IMR-90 (cell line): ENCODE measurements around the gene IER5L. TPM values are rescaled to one million over a fixed set of nuclear protein-coding genes. Genes with fewer than 3 reads are reported as not detected.

Experiments used
- ATAC-seq: fragments of 200-7000 bp; cut with Tn5 transposase; 2 replicates; pipeline ENCODE4 v1.9.1; 2020; ENCODE audit warnings: low read depth, mild to moderate bottlenecking, moderate library complexity
- BruUV-seq: library from RNA; stranded (reverse); fragments of 400-500 nt; replicated peaks from 2 replicates; lab custom pipeline; 2021; lab: Mats Ljungman, UMichigan
- CTCF ChIA-PET: fragments of 300-600 bp; formaldehyde crosslinking; extraction: SDS; loops from one replicate; lab custom pipeline; 2021; ENCODE audit warnings: antibody characterized with exemption; lab: Yijun Ruan, JAX
- POLR2A ChIA-PET: fragments of 300-600 bp; sonication (Branson Sonifier 250); formaldehyde crosslinking; loops from one replicate; lab custom pipeline; 2022; ENCODE audit warnings: antibody characterized with exemption; ENCODE audit not compliant: unreplicated experiment; lab: Charles Lee
- DNase-seq: peaks from one replicate; pipeline ENCODE4 v3.0.0; 2013
- H2AFZ ChIP-seq: replicated peaks from 2 replicates; pipeline ENCODE3; 2013; ENCODE audit warnings: low read length, mild to moderate bottlenecking; ENCODE audit not compliant: poor library complexity
- H2AK5ac ChIP-seq: 2 replicates; pipeline ENCODE4 v1.6.1; 2013; ENCODE audit warnings: low read depth, low read length, inconsistent platforms
- H2AK9ac ChIP-seq: replicated peaks from 2 replicates; pipeline ENCODE3; 2013; ENCODE audit warnings: mild to moderate bottlenecking, low read depth, low read length, moderate library complexity; ENCODE audit not compliant: poor library complexity
- H2BK120ac ChIP-seq: 2 replicates; pipeline ENCODE4 v1.6.1; 2013; ENCODE audit warnings: low read depth, low read length, inconsistent platforms
- H2BK15ac ChIP-seq: 3 replicates; pipeline ENCODE4 v1.6.1; 2013; ENCODE audit warnings: low read depth, low read length, inconsistent platforms
- H2BK20ac ChIP-seq: 2 replicates; pipeline ENCODE4 v1.6.1; 2013; ENCODE audit warnings: low read depth, mild to moderate bottlenecking, inconsistent platforms, low read length, moderate library complexity
- H2BK5ac ChIP-seq: 2 replicates; pipeline ENCODE4 v1.6.1; 2013; ENCODE audit warnings: mild to moderate bottlenecking, low read depth, low read length, inconsistent platforms; ENCODE audit not compliant: poor library complexity, severe bottlenecking
- H3K14ac ChIP-seq: replicated peaks from 2 replicates; pipeline ENCODE4 v1.6.1; 2013; ENCODE audit warnings: low read depth, low read length, inconsistent platforms
- H3K18ac ChIP-seq: 2 replicates; pipeline ENCODE4 v1.6.1; 2013; ENCODE audit warnings: low read depth, low read length, control low read depth
- H3K23ac ChIP-seq: 2 replicates; pipeline ENCODE4 v1.6.1; 2013; ENCODE audit warnings: low read depth, low read length, inconsistent platforms
- H3K27ac ChIP-seq: 2 replicates; pipeline ENCODE4 v1.5.1; 2013; ENCODE audit warnings: mild to moderate bottlenecking, control low read depth, low read length; ENCODE audit not compliant: insufficient read depth
- H3K27me3 ChIP-seq: 2 replicates; pipeline ENCODE4 v1.6.1; 2013; ENCODE audit warnings: low read length; ENCODE audit not compliant: control insufficient read depth, insufficient read depth
- H3K36me3 ChIP-seq: 2 replicates; pipeline ENCODE4 v1.6.1; 2013; ENCODE audit warnings: low read length, mixed read lengths; ENCODE audit not compliant: control insufficient read depth, insufficient read depth
- H3K4ac ChIP-seq: 2 replicates; pipeline ENCODE4 v1.6.1; 2013; ENCODE audit warnings: low read depth, low read length, inconsistent platforms
- H3K4me1 ChIP-seq: 2 replicates; pipeline ENCODE4 v1.6.1; 2013; ENCODE audit warnings: low read length, mixed read lengths; ENCODE audit not compliant: control insufficient read depth, insufficient read depth
- H3K4me2 ChIP-seq: 2 replicates; pipeline ENCODE4 v1.6.1; 2013; ENCODE audit warnings: low read depth, mild to moderate bottlenecking, control low read depth, low read length, moderate library complexity
- H3K4me3 ChIP-seq: 2 replicates; pipeline ENCODE4 v1.5.1; 2013; ENCODE audit warnings: low read depth, mild to moderate bottlenecking, control low read depth, low read length, moderate library complexity; ENCODE audit not compliant: insufficient read depth
- H3K56ac ChIP-seq: 2 replicates; pipeline ENCODE4 v1.6.1; 2013; ENCODE audit warnings: low read length, inconsistent platforms; ENCODE audit not compliant: insufficient read depth; ENCODE audit errors: extremely low read depth
- H3K79me1 ChIP-seq, 2 experiments: 2 replicates each; pipeline ENCODE4 v1.6.1; 2013; ENCODE audit warnings: low read length in 2 of 2, inconsistent platforms in 1 of 2, low read depth in 1 of 2
- H3K9ac ChIP-seq: 2 replicates; pipeline ENCODE4 v1.6.1; 2013; ENCODE audit warnings: low read depth, low read length, control low read depth
- H3K9me1 ChIP-seq: 2 replicates; pipeline ENCODE4 v1.6.1; 2013; ENCODE audit warnings: low read length, inconsistent platforms; ENCODE audit not compliant: insufficient read depth
- H3K9me3 ChIP-seq: 2 replicates; pipeline ENCODE4 v1.6.1; 2013; ENCODE audit warnings: low read length; ENCODE audit not compliant: control insufficient read depth, insufficient read depth
- H4K20me1 ChIP-seq: 2 replicates; pipeline ENCODE4 v1.6.1; 2013; ENCODE audit warnings: low read length, inconsistent platforms; ENCODE audit not compliant: insufficient read depth
- H4K5ac ChIP-seq: 2 replicates; pipeline ENCODE4 v1.6.1; 2013; ENCODE audit warnings: mild to moderate bottlenecking, low read depth, low read length, control low read depth
- H4K8ac ChIP-seq, 2 experiments: 2 replicates each; pipeline ENCODE4 v1.6.1; 2013; ENCODE audit warnings: low read depth in 2 of 2, low read length in 2 of 2, control low read depth in 1 of 2, inconsistent platforms in 1 of 2
- H4K91ac ChIP-seq: 2 replicates; pipeline ENCODE4 v1.6.1; 2013; ENCODE audit warnings: low read depth, low read length, inconsistent platforms; ENCODE audit not compliant: insufficient read depth
- BHLHE40 ChIP-seq: fragments of 150-350 bp; IDR thresholded peaks from 2 replicates; pipeline ENCODE4 v1.6.1; 2016; ENCODE audit warnings: mild to moderate bottlenecking, low read depth, low read length
- CEBPB ChIP-seq: IDR thresholded peaks from 2 replicates; pipeline ENCODE4 v1.6.1; 2012; ENCODE audit warnings: low read depth, low read length, improper control_type of control experiment
- CHD1 ChIP-seq: IDR thresholded peaks from 2 replicates; pipeline ENCODE4 v1.6.1; 2012; ENCODE audit warnings: low read depth, low read length, improper control_type of control experiment
- FOS ChIP-seq: fragments of 150-350 bp; IDR thresholded peaks from 2 replicates; pipeline ENCODE4 v1.6.1; 2016; ENCODE audit warnings: low read depth, low read length
- MAFK ChIP-seq: IDR thresholded peaks from 2 replicates; pipeline ENCODE4 v1.6.1; 2012; ENCODE audit warnings: low read depth, low read length, improper control_type of control experiment
- MAZ ChIP-seq: IDR thresholded peaks from 2 replicates; pipeline ENCODE4 v1.6.1; 2012; ENCODE audit warnings: low read depth, mild to moderate bottlenecking, low read length, improper control_type of control experiment, moderate library complexity, borderline replicate concordance
- MXI1 ChIP-seq: IDR thresholded peaks from 2 replicates; pipeline ENCODE4 v1.6.1; 2012; ENCODE audit warnings: low read depth, mild to moderate bottlenecking, low read length, moderate library complexity, borderline replicate concordance
- NFE2L2 ChIP-seq: fragments of 150-350 bp; IDR thresholded peaks from 2 replicates; pipeline ENCODE4 v1.6.1; 2016; ENCODE audit warnings: low read depth, mild to moderate bottlenecking, low read length
- RAD21 ChIP-seq: IDR thresholded peaks from 2 replicates; pipeline ENCODE4 v1.6.1; 2012; ENCODE audit warnings: low read length, improper control_type of control experiment
- USF2 ChIP-seq: fragments of 150-350 bp; IDR thresholded peaks from 2 replicates; pipeline ENCODE4 v1.6.1; 2017; ENCODE audit warnings: mild to moderate bottlenecking, antibody characterized with exemption, low read length, low read depth
- WGBS, 2 experiments: methylation state at CpG; one replicate each; pipeline versions ENCODE4 v1.1.5 to v1.1.7; 2013; ENCODE audit warnings: missing lambda C conversion rate in 2 of 2; ENCODE audit not compliant: insufficient read length in 1 of 2; ENCODE audit errors: extremely low coverage in 2 of 2; 5-methylcytosine and 5-hydroxymethylcytosine counted together
- dilution Hi-C: fragments of 300-500 bp; cut with HindIII; formaldehyde crosslinking; loops from one replicate; pipeline ENCODE4 v1.14.3; 2018; ENCODE audit warnings: low sequenced_read_pairs; ENCODE audit not compliant: unreplicated experiment
- in situ Hi-C: fragments of 300-500 bp; cut with MboI; formaldehyde crosslinking; loops from 3 replicates; pipeline ENCODE4 v1.14.3; 2019; ENCODE audit warnings: low sequenced_read_pairs, inconsistent platforms, mixed read lengths
- intact Hi-C: fragments of 100-400 bp; cut with micrococcal nuclease; formaldehyde crosslinking; loops from 2 replicates; pipeline ENCODE4 v1.10.0; 2022
- polyA plus RNA-seq, 3 experiments: library from polyadenylated mRNA; depleted of rRNA; stranded (reverse); fragments of >200 nt; gene quantifications; 2 replicates each; pipeline ENCODE4 v1.2.3, GENCODE V29; 2012; ENCODE audit warnings: low replicate concordance in 1 of 3
- total RNA-seq: library from RNA; depleted of rRNA; stranded (reverse); fragments of >200 nt; gene quantifications from 2 replicates; pipeline ENCODE4 v1.2.3, GENCODE V29; 2012
- TF ChIP-seq, protein P1 (sequence below): fragments of 150-350 bp; IDR thresholded peaks from 2 replicates; pipeline ENCODE4 v1.6.1; 2016; ENCODE audit warnings: low read depth, mild to moderate bottlenecking, low read length, moderate library complexity, borderline replicate concordance

IER5L gene
- total and polyA plus RNA-seq, 2 of the 4 experiments (the other 2 are of a cell fraction) = 12.5 to 13.4 TPM

GRCh38 chr9:129199044-129199435 is 21.0 kb upstream of the IER5L start:
- WGBS, 2 experiments = 100% methylated on average over 2 of the region's 7 CpGs; no CpG with 5 or more reads in 1 of the 2 experiments
- Histone ChIP-seq H2AFZ (no peak overlapping the region), H2BK15ac (no peak overlapping the region), H2BK20ac (no peak overlapping the region), H3K27ac (no peak overlapping the region), H3K4me2 (no peak overlapping the region), H2AK9ac (no peak overlapping the region), H3K36me3 (no peaks in the 10 kb centered on the region), H3K23ac (no peak overlapping the region), H3K9me1 (no peaks in the 10 kb centered on the region), H3K4me3 (no peak overlapping the region), H3K79me1 (peaks cover 0 to 3% of the 10 kb centered on the region in 2 experiments; a peak in 1 of 4 replicates), H3K14ac (no peak overlapping the region), H2BK5ac (no peak overlapping the region), H3K56ac (no peak overlapping the region), H4K20me1 (no peaks in the 10 kb centered on the region), H3K18ac (no peak overlapping the region), H4K5ac (no peak overlapping the region), H3K9ac (no peak overlapping the region), H4K91ac (no peak overlapping the region), H2BK120ac (no peak overlapping the region), H2AK5ac (peak overlapping the region; percentile 3; the same call in 1 of the 2 replicates), H3K27me3 (peaks cover 4% of the 10 kb centered on the region), H3K4ac (no peak overlapping the region), H4K8ac (no peak overlapping the region), H3K4me1 (peaks cover 4% of the 10 kb centered on the region; the same call in 1 of the 2 replicates), H3K9me3 (no peaks in the 10 kb centered on the region; the same call in 1 of the 2 replicates)
- ChIA-PET POLR2A (no interaction called here), CTCF (no interaction called here)
- in situ Hi-C loops = no loop called here
- ATAC-seq (no peak), DNase-seq (no peak)
- intact Hi-C loops = no loop called here
- dilution Hi-C loops = no loop called here
- TF ChIP-seq MAZ (no peak), CHD1 (no peak), RAD21 (no peak), CEBPB (no peak), MAFK (no peak), FOS (no peak), NFE2L2 (no peak), MXI1 (no peak), USF2 (no peak), BHLHE40 (no peak)
- TF ChIP-seq, protein P1, sequence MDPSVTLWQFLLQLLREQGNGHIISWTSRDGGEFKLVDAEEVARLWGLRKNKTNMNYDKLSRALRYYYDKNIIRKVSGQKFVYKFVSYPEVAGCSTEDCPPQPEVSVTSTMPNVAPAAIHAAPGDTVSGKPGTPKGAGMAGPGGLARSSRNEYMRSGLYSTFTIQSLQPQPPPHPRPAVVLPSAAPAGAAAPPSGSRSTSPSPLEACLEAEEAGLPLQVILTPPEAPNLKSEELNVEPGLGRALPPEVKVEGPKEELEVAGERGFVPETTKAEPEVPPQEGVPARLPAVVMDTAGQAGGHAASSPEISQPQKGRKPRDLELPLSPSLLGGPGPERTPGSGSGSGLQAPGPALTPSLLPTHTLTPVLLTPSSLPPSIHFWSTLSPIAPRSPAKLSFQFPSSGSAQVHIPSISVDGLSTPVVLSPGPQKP = no peak
- no TSS peak for BruUV-seq
